Stimulated activated CD8-positive, alpha-beta memory T cell treated with anti-CD3 and anti-CD28 coated beads, Interleukin-2, amount 100 ng/mL, for 48 hours (primary cell): ENCODE results near the gene OLFML3.
"Not testable (repeated sequence)": the region's sequence is repeated elsewhere in the genome, so short reads cannot be mapped to it uniquely, and the experiment has no call there.

Source experiments
- DNase-seq, 2 donors: peaks; one replicate each; pipeline ENCODE4 v3.0.0-alpha.2; 2020; ENCODE audit warnings: low read depth in 2 of 2

Gene OLFML3

GRCh38 chr1:113991467-113991997 lies 12.3 kb downstream of the OLFML3 start:
- DNase-seq, result no peak

- no peak for DNase-seq
Measured at GRCh38 chr1:113993072-113993471, 13.8 kb downstream of the OLFML3 start.

- no peak for DNase-seq
Measured at GRCh38 chr1:113993766-113994165, 14.5 kb downstream of the OLFML3 start.

GRCh38 chr1:113995382-113995781 lies 16.1 kb downstream of the OLFML3 start:
- DNase-seq, result no peak

GRCh38 chr1:113998361-113998760 lies 19.1 kb downstream of the OLFML3 start:
- DNase-seq, result no peak

GRCh38 chr1:113999233-113999632 lies 20.0 kb downstream of the OLFML3 start:
- no peak for DNase-seq

GRCh38 chr1:113999799-114000198 lies 20.5 kb downstream of the OLFML3 start:
- no peak for DNase-seq

GRCh38 chr1:114000406-114000805 lies 21.1 kb downstream of the OLFML3 start:
- DNase-seq, result no peak

GRCh38 chr1:114002492-114003239 lies 23.4 kb downstream of the OLFML3 start:
- no peak for DNase-seq

- DNase-seq, result no peak
Measured at GRCh38 chr1:114003431-114003830, 24.2 kb downstream of the OLFML3 start.

- not testable (repeated sequence) for DNase-seq
Measured at GRCh38 chr1:114006825-114007224, 27.6 kb downstream of the OLFML3 start.

GRCh38 chr1:114008480-114008941 lies 29.2 kb downstream of the OLFML3 start:
- DNase-seq, result no peak

GRCh38 chr1:114008993-114009392 lies 29.7 kb downstream of the OLFML3 start:
- DNase-seq, result no peak

GRCh38 chr1:114009393-114009792 lies 30.1 kb downstream of the OLFML3 start:
- no peak for DNase-seq

GRCh38 chr1:114010433-114011184 lies 31.3 kb downstream of the OLFML3 start:
- DNase-seq, result no peak

- DNase-seq, result no peak
Measured at GRCh38 chr1:114011796-114012195, 32.5 kb downstream of the OLFML3 start.

GRCh38 chr1:114015075-114015474 lies 35.8 kb downstream of the OLFML3 start:
- no peak for DNase-seq

GRCh38 chr1:114019724-114020123 lies 40.5 kb downstream of the OLFML3 start:
- DNase-seq, result not testable (repeated sequence)

GRCh38 chr1:114021665-114022099 lies 42.4 kb downstream of the OLFML3 start:
- no peak for DNase-seq

- no peak for DNase-seq
Measured at GRCh38 chr1:114022877-114023276, 43.6 kb downstream of the OLFML3 start.

- no peak for DNase-seq
Measured at GRCh38 chr1:114023377-114023776, 44.1 kb downstream of the OLFML3 start.

GRCh38 chr1:114024049-114024448 lies 44.8 kb downstream of the OLFML3 start:
- DNase-seq, result no peak
